GM19099 (cell line): ENCODE results near the gene CLCN2.

Experiments
- POLR2A ChIP-seq: IDR thresholded peaks from 3 replicates; pipeline ENCODE4 v1.6.1; 2011; ENCODE audit warnings: low read depth; ENCODE audit not compliant: insufficient read length; ENCODE audit errors: extremely low read depth

CLCN2 gene

DNA sequence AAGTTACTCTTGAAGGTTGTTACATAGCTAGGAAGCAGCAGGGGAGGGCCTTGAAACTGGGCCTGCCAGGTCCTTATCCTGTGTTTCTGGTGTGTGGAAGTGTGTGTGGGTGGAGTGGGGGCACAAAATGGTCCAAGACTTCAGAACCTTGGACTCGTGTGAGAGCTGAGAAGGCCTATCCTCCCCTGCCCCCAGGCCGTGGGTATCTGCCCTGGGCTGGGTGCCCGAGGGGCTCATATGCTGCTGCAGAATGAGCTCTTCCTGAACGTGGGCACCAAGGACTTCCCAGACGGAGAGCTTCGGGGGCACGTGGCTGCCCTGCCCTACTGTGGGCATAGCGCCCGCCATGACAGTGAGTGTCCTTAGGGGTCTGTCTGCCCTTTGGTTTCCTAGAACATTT lies 22.9 kb upstream of the CLCN2 start:
- TF ChIP-seq POLR2A: no peak

GRCh38 chr3:184383033-184383740 lies 21.8 kb upstream of the CLCN2 start:
- TF ChIP-seq POLR2A: no peak

DNA sequence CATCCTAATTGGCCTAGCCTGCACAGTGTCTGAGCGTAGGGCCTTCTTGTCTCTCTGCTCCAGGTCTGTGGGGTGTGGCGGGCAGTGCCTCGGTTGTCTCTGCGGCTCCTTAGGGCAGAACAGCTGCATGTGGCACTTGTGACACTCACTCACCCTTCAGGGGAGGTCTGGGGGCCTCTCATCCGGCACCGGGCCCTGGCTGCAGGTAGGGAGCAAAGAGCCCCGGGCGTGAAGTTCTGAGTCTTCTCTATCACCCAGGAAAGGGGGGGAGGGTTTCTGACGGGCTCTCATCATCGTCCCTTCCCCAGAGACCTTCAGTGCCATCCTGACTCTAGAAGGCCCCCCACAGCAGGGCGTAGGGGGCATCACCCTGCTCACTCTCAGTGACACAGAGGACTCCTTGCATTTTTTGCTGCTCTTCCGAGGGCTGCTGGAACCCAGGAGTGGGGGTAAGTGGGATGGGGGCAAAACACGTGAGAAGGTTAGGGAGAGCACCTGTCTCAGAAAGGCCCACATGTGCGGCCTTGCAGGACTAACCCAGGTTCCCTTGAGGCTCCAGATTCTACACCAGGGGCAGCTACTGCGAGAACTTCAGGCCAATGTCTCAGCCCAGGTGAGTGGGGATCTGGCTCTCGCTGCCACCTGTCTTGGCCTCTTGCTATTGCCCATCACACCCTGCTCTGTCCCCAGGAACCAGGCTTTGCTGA lies 21.1 kb upstream of the CLCN2 start:
- TF ChIP-seq POLR2A: no peak

DNA sequence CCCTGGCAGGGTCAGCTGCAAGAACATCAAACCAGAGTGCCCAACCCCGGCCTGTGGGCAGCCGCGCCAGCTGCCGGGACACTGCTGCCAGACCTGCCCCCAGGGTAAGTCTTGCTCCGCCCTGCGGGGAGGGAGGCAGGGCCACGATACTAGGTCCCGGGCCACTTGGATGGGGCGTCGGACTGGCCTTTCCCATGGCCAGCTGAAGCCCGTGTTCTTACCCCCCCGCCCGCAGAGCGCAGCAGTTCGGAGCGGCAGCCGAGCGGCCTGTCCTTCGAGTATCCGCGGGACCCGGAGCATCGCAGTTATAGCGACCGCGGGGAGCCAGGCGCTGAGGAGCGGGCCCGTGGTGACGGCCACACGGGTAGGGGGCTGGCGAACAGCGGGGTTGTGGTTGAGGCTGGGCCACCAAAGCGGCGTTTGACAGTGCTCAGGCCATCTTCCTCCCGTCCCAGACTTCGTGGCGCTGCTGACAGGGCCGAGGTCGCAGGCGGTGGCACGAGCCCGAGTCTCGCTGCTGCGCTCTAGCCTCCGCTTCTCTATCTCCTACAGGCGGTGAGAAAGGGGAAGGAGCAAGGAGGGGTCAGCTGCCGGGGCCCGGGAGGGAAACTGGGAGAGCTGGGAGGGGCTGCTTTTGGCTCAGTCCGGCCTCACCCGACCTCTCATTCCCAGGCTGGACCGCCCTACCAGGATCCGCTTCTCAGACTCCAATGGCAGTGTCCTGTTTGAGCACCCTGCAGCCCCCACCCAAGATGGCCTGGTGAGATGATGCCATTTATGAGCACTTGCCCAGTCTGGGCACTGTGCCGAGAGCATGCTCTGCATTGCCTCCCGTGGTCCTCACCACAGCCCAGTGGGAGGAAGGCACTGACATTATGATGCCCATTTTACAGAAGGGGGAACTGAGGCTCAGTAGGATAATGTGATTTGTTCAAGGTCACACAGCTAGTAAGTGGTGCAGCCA lies 20.1 kb upstream of the CLCN2 start:
- no peak for TF ChIP-seq POLR2A

DNA sequence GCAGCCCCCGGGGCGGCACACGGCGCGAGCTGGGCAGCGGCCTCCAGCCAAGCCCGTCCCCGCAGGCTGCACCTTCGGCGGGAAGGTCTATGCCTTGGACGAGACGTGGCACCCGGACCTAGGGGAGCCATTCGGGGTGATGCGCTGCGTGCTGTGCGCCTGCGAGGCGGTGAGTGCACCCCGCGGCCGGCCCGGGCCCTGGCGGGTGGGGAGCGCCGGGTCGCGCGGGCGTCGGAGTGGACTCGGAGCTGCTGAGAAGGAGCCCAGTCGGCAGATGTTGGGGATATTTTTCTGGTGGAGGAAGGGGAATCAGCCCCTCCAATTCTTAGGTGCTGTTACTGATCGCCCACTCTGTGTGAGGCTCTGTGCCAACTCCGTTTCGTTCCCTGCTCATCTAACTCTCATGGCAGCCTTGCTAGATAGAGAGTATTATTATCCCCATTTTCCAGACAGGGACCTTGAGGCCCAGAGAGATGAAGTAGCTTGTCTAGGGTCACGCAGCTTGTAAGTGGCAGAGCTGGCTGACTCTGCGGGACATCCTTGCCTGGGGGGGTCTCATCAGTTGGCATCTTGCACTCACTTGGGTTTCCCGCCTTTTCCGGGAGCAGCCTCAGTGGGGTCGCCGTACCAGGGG lies 19.3 kb upstream of the CLCN2 start:
- TF ChIP-seq POLR2A: no peak

DNA sequence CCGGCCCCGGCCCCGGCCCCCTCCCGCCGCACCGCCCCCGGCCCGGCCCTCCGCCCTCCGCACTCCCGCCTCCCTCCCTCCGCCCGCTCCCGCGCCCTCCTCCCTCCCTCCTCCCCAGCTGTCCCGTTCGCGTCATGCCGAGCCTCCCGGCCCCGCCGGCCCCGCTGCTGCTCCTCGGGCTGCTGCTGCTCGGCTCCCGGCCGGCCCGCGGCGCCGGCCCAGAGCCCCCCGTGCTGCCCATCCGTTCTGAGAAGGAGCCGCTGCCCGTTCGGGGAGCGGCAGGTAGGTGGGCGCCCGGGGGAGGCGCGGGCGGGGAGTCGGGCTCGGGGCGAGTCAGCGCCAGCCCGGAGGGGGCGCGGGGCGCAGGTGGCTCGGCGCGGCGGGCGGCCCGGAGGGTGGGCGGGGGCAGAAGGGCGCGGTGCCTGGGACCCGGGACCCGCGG lies 18.8 kb upstream of the CLCN2 start:
- TF ChIP-seq POLR2A: no peak

GRCh38 chr3:184379358-184380184 lies 18.2 kb upstream of the CLCN2 start, which contains the start of gene CHRD:
CHRD (plus strand) TSS chr3:184380054; CDS start chr3:184380319, 265 bp downstream.
- TF ChIP-seq POLR2A: no peak

- no peak for TF ChIP-seq POLR2A
These were observed 17.4 kb upstream of the CLCN2 start for GRCh38 chr3:184378651-184379357.

- TF ChIP-seq POLR2A: no peak
These were observed 16.6 kb upstream of the CLCN2 start, which contains the start of gene THPO for GRCh38 chr3:184377882-184378445. THPO (minus strand) TSS chr3:184378207; CDS start chr3:184376259, 1,948 bp downstream.

GRCh38 chr3:184377374-184377773 lies 16.0 kb upstream of the CLCN2 start:
- TF ChIP-seq POLR2A: no peak

- TF ChIP-seq POLR2A: no peak
These were observed 14.5 kb upstream of the CLCN2 start for GRCh38 chr3:184375747-184376461.

GRCh38 chr3:184373422-184373821 lies 12.0 kb upstream of the CLCN2 start:
- TF ChIP-seq POLR2A: no peak
